BJ (cell line): ENCODE results near the gene MGME1. TPM values are rescaled to one million over a fixed set of nuclear protein-coding genes. Genes with fewer than 3 reads are reported as not detected.
"Not testable (repeated sequence)": the region's sequence is repeated elsewhere in the genome, so short reads cannot be mapped to it uniquely, and the experiment has no call there.

ENCODE experiments used
- CTCF ChIA-PET: fragments of 350-600 bp; formaldehyde crosslinking; extraction: SDS; loops from one replicate; lab custom pipeline; 2021; ENCODE audit warnings: antibody characterized with exemption, inconsistent platforms; lab: Yijun Ruan, JAX
- POLR2A ChIA-PET: fragments of 300-600 bp; sonication (Branson Sonifier 250); formaldehyde crosslinking; extraction: SDS; loops from one replicate; lab custom pipeline; 2021; ENCODE audit warnings: antibody characterized with exemption; lab: Charles Lee
- DNase-seq: peaks from one replicate; pipeline ENCODE4 v3.0.0-alpha.2; 2011; ENCODE audit warnings: low read depth
- H3K27me3 ChIP-seq: 2 replicates; pipeline ENCODE4 v1.6.0; 2011; ENCODE audit warnings: low read length; ENCODE audit not compliant: control insufficient read depth, insufficient read depth
- H3K36me3 ChIP-seq: 2 replicates; pipeline ENCODE4 v1.5.1; 2011; ENCODE audit warnings: low read length; ENCODE audit not compliant: control insufficient read depth, insufficient read depth
- H3K4me3 ChIP-seq: 2 replicates; pipeline ENCODE4 v1.5.1; 2011; ENCODE audit warnings: low read depth, mild to moderate bottlenecking, control low read depth, low read length
- polyA plus RNA-seq: library from polyadenylated mRNA; depleted of rRNA; stranded (reverse); fragments of >200 nt; gene quantifications from 2 replicates; pipeline ENCODE4 v1.2.3, GENCODE V29; 2011
- TF ChIP-seq, protein P1 (sequence below): IDR thresholded peaks from 2 replicates; pipeline ENCODE4 v1.5.1; 2011; ENCODE audit warnings: low read depth, mild to moderate bottlenecking, control low read depth, inconsistent platforms, low read length, moderate library complexity; ENCODE audit not compliant: insufficient read depth

The MGME1 gene
- polyA plus RNA-seq, 1 experiment = 7.2 TPM

DNA sequence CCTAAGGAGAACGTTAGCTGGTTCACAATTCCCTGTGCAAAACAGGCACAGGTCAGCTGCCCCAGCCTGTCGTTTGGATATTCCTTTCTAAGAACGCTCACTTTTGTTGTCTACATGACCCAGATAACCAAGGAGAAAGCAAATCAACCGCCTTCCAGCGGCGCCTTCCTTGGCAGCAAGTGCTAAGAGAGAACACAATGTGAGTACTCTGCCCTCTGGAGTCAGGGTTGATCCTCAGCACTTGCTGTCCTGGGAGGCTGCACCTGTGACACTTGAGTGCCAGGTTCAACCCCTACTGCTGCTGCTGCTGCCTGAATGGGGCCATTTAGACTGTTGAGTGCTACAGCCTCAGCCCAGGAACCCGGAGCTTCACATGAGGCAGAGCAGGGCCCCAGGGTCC is 52.1 kb downstream of the MGME1 start:
- Histone ChIP-seq H3K4me3 (no peak overlapping the region), H3K27me3 (0 out of 2 replicates have a peak, but pooled peaks cover 1% of the 10 kb centered on the region), H3K36me3 (no peaks in the 10 kb centered on the region)
- DNase-seq = no peak
- POLR2A ChIA-PET = no interaction called here
- TF ChIP-seq, protein P1, sequence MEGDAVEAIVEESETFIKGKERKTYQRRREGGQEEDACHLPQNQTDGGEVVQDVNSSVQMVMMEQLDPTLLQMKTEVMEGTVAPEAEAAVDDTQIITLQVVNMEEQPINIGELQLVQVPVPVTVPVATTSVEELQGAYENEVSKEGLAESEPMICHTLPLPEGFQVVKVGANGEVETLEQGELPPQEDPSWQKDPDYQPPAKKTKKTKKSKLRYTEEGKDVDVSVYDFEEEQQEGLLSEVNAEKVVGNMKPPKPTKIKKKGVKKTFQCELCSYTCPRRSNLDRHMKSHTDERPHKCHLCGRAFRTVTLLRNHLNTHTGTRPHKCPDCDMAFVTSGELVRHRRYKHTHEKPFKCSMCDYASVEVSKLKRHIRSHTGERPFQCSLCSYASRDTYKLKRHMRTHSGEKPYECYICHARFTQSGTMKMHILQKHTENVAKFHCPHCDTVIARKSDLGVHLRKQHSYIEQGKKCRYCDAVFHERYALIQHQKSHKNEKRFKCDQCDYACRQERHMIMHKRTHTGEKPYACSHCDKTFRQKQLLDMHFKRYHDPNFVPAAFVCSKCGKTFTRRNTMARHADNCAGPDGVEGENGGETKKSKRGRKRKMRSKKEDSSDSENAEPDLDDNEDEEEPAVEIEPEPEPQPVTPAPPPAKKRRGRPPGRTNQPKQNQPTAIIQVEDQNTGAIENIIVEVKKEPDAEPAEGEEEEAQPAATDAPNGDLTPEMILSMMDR = no peak
- CTCF ChIA-PET = no interaction called here

DNA sequence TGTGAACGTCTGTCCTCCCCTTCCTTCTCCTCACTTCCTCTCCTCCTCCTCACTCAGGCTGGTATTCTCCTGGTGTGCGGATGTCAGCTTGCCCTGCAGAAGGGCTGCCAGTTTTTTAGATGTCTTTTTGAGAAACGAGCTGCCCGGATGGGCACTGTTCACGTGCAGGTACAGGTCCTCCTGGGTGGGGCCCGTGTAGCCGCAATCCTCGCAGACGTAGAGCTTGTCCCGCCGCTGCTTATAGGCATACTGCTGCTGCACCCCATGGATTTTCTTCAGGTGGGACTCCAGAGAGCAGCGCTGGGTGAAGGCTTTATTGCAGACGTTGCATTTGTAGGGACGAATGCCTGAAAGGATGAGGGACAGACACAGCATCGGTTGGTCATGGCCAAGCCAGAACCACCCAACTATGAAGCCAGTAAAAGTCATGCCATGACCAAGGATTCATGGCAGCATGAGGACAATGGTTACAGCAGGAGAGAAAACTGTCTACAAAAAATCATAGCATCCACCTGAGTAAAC is 55.8 kb downstream of the MGME1 start:
- Histone ChIP-seq H3K4me3 (no peak overlapping the region), H3K27me3 (no peaks in the 10 kb centered on the region), H3K36me3 (no peaks in the 10 kb centered on the region)
- DNase-seq = no peak
- ChIA-PET POLR2A (interaction anchor here (0.5 kb wide), 1 partner anchor 413 kb away, joined by 9 read pairs; no protein-coding TSS in a partner anchor), CTCF (no interaction called here)
- TF ChIP-seq, protein P1 = no peak

DNA sequence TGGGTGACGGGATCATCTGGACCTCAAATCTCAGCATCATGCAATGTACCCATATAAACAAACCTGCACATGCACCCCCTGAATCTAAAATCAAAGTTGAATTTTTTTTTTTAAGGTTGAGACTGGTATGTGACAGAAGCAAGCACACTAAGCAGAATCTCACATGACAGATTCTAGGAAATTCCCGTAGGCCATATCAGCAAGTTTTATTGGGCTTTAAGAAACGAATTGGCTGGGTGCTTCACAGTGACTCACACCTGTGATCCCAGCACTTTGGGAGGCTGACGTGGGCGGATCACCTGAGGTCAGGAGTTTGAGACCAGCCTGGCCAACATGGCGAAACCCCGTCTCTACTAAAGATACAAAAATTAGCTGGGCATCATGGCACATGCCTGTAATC is 58.2 kb downstream of the MGME1 start:
- POLR2A ChIA-PET, H3K4me3 ChIP-seq, DNase-seq, H3K36me3 ChIP-seq, H3K27me3 ChIP-seq: not testable (repeated sequence)
- CTCF ChIA-PET = interaction anchor here (1.6 kb wide), 1 partner anchor 14 kb away, joined by 5 read pairs; no protein-coding TSS in a partner anchor

DNA sequence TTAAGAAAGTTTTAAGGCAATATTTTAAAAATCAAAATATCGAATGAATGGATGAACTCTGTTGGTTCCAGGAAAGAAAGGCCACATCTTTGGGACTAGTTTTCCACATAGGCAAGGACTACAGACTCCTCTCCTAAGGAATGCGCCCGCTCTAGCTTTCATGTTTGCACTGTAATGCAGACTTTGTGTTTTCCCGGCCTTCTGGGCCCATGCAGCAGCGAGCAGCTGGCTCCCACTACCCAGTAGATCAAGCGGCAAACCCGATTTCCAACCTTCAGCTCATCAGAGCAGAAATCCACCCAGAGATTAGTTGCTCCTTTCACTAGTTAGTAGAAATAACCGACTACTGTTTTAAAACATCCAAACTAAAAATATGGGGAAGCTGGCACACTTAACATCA is 61.2 kb downstream of the MGME1 start:
- no peaks in the 10 kb centered on the region for H3K36me3 ChIP-seq
- POLR2A ChIA-PET = no interaction called here
- DNase-seq = no peak
- no peak overlapping the region for H3K4me3 ChIP-seq
- TF ChIP-seq, protein P1 = no peak
- peaks cover 2% of the 10 kb centered on the region; the same call in 1 of the 2 replicates for H3K27me3 ChIP-seq
- CTCF ChIA-PET = no interaction called here

DNA sequence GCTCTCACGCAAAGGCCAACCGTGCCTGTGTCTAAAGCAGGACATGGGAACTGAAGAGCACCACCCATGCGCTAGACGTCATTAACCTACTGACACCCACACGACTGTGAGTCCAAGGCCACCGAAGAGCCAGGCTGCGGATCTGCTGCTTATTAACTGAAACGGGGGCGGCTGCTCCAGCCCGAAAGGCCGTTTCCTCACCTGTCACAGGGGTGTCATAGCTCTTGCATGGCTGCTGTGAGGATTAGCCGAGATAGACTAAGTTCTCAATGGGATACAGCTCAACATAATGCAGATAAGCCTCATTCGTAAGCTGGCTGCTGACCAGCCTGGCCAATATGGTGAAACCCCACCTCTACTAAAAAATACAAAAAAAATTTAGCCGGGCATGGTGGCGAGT is 62.2 kb downstream of the MGME1 start:
- TF ChIP-seq, protein P1 = no peak
- CTCF ChIA-PET = interaction anchor here (0.6 kb wide), 1 partner anchor 778 kb away, joined by 3 read pairs; no protein-coding TSS in a partner anchor
- POLR2A ChIA-PET = no interaction called here
- no peak overlapping the region for H3K4me3 ChIP-seq
- DNase-seq = no peak
- H3K36me3 ChIP-seq = no peaks in the 10 kb centered on the region
- peaks cover 2% of the 10 kb centered on the region; the same call in 1 of the 2 replicates for H3K27me3 ChIP-seq

DNA sequence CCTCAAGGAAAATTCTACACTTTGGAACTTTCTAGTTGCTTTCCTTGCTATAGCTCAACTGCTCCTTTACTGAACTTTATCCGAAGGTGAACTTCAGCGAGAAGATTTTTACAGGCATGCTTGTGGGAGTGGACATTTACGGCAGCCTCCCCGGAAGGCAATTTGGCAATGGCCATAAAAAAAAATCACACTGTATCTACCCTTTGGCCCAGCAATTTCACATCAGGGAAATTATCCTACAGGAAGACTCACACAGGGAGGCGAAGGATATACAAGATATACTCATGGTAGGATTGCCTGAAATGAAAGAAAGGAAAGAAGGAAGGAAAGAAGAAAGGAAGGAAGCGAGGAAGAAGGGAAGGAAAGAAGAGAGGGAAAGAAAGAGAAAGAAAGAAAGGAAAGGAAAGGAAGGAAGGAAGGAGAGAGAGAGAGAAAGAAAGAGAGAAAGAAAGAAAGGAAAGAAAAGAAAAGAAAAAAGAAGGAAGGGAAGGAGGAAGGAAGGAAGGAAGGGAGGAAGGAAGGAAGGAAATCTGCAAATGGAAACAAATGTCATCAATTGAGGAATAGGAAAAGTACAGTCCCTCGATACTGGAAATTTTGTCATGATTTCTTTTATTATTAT is 63.2 kb downstream of the MGME1 start:
- no peak overlapping the region for H3K4me3 ChIP-seq
- ChIA-PET CTCF (no interaction called here), POLR2A (no interaction called here)
- no peak for DNase-seq
- TF ChIP-seq, protein P1 = no peak
- no peaks in the 10 kb centered on the region for H3K36me3 ChIP-seq
- H3K27me3 ChIP-seq = peaks cover 2% of the 10 kb centered on the region; the same call in 1 of the 2 replicates
